Activated CD4-positive, alpha-beta memory T cell treated with anti-CD3 and anti-CD28 coated beads for 36 hours (primary cell): ENCODE data around the gene SERPINA5. TPM values are rescaled to one million over a fixed set of nuclear protein-coding genes. Genes with fewer than 3 reads are reported as not detected.

Source experiments
- CTCF ChIA-PET: fragments of 350-600 bp; sonication (Branson Sonifier 250); formaldehyde crosslinking; loops from one replicate; lab custom pipeline; 2021; ENCODE audit warnings: antibody characterized with exemption, inconsistent platforms; lab: Charles Lee
- POLR2A ChIA-PET: fragments of 350-600 bp; sonication (Branson Sonifier 250); formaldehyde crosslinking; loops from one replicate; lab custom pipeline; 2021; ENCODE audit warnings: antibody characterized with exemption; lab: Charles Lee
- DNase-seq: peaks from one replicate; pipeline ENCODE4 v3.0.0-alpha.2; 2020
- H3K27ac Mint-ChIP-seq: one replicate; pipeline ENCODE4 v1.8.0; 2021; ENCODE audit warnings: mixed read lengths
- H3K27me3 Mint-ChIP-seq: one replicate; pipeline ENCODE4 v1.8.0; 2021; ENCODE audit warnings: mixed read lengths
- H3K36me3 Mint-ChIP-seq: one replicate; pipeline ENCODE4 v1.8.0; 2021; ENCODE audit warnings: mixed read lengths
- H3K4me1 Mint-ChIP-seq: one replicate; pipeline ENCODE4 v1.8.0; 2021; ENCODE audit warnings: low read depth, mixed read lengths
- H3K4me3 Mint-ChIP-seq: one replicate; pipeline ENCODE4 v1.8.0; 2021; ENCODE audit warnings: mild to moderate bottlenecking, mixed read lengths
- H3K9me3 Mint-ChIP-seq: one replicate; pipeline ENCODE4 v1.8.0; 2021; ENCODE audit warnings: mixed read lengths
- intact Hi-C: fragments of 100-400 bp; cut with micrococcal nuclease; formaldehyde crosslinking; loops from one replicate; pipeline ENCODE4 v1.15.1; 2023
- total RNA-seq, 2 experiments: library from RNA; stranded (reverse); gene quantifications; one replicate each; pipeline ENCODE4 v1.2.3, GENCODE V29; 2021

Gene SERPINA5
- total RNA-seq, 2 experiments from 2014 or later, result not detected

DNA sequence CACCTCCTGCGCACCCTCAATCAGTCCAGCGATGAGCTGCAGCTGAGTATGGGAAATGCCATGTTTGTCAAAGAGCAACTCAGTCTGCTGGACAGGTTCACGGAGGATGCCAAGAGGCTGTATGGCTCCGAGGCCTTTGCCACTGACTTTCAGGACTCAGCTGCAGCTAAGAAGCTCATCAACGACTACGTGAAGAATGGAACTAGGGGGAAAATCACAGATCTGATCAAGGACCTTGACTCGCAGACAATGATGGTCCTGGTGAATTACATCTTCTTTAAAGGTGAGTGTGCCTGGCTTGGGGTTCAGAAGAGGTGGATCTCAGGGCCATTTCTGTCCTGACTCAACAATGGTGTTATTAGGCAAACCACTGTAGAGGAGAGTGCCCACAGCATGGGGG, 33.6 kb downstream of the SERPINA5 start:
- DNase-seq, result no peak
- intact Hi-C loops, result no loop called here
- Mint-ChIP-seq H3K4me3 (no peak overlapping the region), H3K36me3 (no peaks in the 10 kb centered on the region), H3K9me3 (peaks cover 22% of the 10 kb centered on the region), H3K27ac (no peak overlapping the region), H3K27me3 (no peaks in the 10 kb centered on the region), H3K4me1 (no peaks in the 10 kb centered on the region)
- ChIA-PET POLR2A (no interaction called here), CTCF (no interaction called here)

DNA sequence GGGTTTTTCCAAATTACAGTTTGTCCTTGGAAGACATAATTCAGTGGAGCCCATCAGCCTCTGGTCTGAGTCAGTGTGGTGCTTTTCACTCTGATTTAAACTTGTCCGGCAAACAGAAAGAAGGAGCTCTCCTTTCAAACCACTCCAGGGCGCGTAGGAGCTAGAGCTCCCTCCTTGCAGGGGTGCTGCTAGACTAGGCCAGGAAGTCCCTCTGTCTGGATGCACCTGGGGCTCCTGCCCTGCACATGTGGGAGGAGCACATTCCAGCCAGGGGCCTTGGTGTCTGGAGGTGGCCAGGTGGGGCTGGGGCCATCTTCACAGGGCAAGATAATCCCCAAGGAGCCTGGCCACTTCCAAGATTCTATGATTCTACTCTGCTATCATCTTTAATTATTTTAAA, 34.0 kb downstream of the SERPINA5 start:
- POLR2A ChIA-PET, result no interaction called here
- H3K4me1 Mint-ChIP-seq, result no peaks in the 10 kb centered on the region
- H3K4me3 Mint-ChIP-seq, result no peak overlapping the region
- peaks cover 22% of the 10 kb centered on the region for H3K9me3 Mint-ChIP-seq
- intact Hi-C loops, result no loop called here
- DNase-seq, result no peak
- no peak overlapping the region for H3K27ac Mint-ChIP-seq
- no peaks in the 10 kb centered on the region for H3K36me3 Mint-ChIP-seq
- H3K27me3 Mint-ChIP-seq, result no peaks in the 10 kb centered on the region
- CTCF ChIA-PET, result no interaction called here

DNA sequence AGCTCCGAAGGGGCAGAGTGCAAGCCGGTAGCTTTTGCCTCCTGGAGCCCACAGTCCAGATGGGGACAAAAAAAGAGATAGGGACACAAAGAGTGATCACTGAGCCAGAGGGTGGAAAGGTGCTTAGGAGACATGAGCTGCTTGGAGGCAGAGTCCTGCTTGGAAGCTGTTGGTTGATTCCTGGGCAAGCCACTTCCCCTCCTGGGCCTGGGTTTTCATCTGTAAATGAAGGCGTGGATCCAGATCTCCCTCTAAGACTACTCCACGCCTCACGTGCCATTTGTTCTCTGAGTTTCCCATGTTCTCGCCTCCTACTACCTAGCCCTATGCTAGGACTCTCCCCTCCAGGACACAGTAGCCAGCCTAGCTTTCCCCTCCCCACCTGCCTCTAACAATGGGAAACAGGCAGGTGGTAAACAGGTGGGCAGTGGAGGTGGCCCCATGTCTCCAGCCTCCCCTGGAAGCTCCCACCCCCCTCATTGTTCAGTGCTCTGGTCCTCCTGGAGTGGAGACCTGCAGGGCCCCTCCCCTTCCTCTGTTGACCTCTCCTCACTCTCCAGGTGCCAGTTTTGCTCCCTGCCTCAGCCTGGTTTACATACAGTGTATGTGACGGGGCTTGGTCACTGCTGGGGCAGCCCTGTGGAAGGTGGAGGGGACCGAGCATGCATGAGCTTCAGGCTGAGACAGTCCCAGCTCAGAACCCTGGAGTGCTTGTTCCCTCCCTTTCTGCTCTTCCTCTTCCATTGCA, 34.8 kb downstream of the SERPINA5 start:
- Mint-ChIP-seq H3K4me1 (no peaks in the 10 kb centered on the region), H3K27ac (no peak overlapping the region), H3K27me3 (no peaks in the 10 kb centered on the region), H3K36me3 (no peaks in the 10 kb centered on the region), H3K4me3 (no peak overlapping the region), H3K9me3 (peaks cover 22% of the 10 kb centered on the region)
- intact Hi-C loops, result no loop called here
- POLR2A ChIA-PET, result no interaction called here
- no peak for DNase-seq
- CTCF ChIA-PET, result no interaction called here

DNA sequence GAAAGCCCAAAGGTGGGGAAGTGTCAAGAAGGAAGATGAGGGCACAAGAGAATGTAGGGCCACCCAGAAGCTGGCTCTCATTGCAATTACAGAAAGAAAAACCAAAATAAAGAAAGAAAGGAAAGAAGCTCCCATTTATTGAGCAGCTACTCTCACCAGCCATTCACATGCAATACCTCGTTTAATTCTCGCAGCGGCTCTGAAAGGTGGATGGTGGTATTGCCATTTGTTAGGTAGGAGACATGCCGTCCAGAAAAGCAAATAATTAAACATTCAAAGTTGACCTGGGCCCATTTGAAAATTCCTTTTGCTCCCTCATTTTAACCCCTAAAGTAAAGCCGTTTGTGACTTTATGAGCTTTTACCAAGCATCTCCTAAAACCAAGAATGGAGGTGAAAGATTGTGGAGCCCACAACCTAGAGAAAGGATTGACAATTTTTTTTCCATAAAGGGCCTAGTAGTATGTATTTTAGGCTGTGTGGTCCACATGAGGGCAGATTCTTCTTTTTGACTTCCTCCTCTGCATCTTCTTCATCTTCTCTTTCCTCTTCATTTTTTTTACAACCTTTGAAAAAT, 36.2 kb downstream of the SERPINA5 start:
- Mint-ChIP-seq H3K27ac (no peak overlapping the region), H3K9me3 (peaks cover 22% of the 10 kb centered on the region), H3K36me3 (no peaks in the 10 kb centered on the region), H3K4me1 (no peaks in the 10 kb centered on the region), H3K4me3 (no peak overlapping the region), H3K27me3 (peaks cover 2% of the 10 kb centered on the region)
- intact Hi-C loops, result no loop called here
- CTCF ChIA-PET, result interaction anchor here (0.7 kb wide), 1 partner anchor 74 kb away, joined by 3 read pairs; no protein-coding TSS in a partner anchor
- no peak for DNase-seq
- POLR2A ChIA-PET, result no interaction called here

DNA sequence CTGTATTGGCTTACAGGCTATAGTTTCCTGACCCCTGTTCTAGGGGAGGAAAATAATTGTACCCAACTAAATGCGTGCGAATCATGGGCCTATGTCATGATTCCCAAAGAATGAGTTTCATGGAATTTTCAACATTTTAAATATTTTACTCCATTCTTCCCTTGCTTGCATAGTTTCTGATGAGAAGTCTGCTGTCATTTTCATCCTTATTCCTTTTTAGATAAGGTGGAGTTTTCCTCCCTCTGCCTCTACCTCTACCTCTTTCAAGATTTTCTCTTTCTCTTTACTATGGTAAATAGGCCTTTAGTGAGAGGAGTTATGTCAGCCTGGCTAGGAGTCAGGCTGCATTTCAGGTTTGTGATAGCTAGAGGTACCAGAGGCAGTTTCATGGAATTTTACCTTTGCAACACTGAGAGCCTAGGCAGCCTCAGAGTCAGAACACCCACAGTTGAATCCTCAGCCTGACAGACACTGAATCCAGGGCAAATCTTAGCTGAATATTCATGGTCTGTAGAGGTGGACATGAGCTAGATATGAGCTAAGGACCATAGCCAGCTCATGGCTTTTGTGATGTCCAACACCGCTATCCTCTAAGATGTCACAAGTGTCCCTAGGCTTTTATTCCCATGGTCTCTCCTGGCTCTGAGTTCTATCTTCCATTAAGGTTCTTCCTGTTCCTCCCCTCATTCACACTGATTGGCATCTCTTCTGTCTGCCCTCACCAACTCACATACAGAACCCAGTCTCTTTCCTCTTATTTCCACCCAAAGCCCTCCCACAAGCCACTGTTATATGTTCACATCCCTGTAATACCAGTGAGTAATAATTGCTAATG, 37.0 kb downstream of the SERPINA5 start:
- no peaks in the 10 kb centered on the region for H3K36me3 Mint-ChIP-seq
- H3K4me3 Mint-ChIP-seq, result no peak overlapping the region
- no peak for DNase-seq
- ChIA-PET POLR2A (no interaction called here), CTCF (no interaction called here)
- peaks cover 2% of the 10 kb centered on the region for H3K27me3 Mint-ChIP-seq
- no peaks in the 10 kb centered on the region for H3K4me1 Mint-ChIP-seq
- H3K9me3 Mint-ChIP-seq, result peaks cover 22% of the 10 kb centered on the region
- intact Hi-C loops, result no loop called here
- H3K27ac Mint-ChIP-seq, result no peak overlapping the region

DNA sequence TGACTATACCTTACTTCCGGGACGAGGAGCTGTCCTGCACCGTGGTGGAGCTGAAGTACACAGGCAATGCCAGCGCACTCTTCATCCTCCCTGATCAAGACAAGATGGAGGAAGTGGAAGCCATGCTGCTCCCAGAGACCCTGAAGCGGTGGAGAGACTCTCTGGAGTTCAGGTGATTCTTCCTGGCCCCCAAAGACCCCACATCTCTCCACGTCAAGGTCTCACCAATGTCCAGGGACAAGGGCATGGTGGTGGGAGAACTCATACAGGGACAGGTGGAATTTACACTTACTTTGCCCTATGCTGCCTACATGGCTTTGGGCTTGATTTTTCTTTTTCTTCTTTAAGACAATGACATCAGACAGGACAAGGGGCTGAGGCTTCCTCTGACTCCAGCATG, 38.1 kb downstream of the SERPINA5 start:
- POLR2A ChIA-PET, result no interaction called here
- Mint-ChIP-seq H3K27me3 (peaks cover 2% of the 10 kb centered on the region), H3K4me3 (no peak overlapping the region), H3K9me3 (peaks cover 22% of the 10 kb centered on the region), H3K27ac (no peak overlapping the region), H3K4me1 (no peaks in the 10 kb centered on the region), H3K36me3 (no peaks in the 10 kb centered on the region)
- CTCF ChIA-PET, result no interaction called here
- DNase-seq, result no peak
- intact Hi-C loops, result no loop called here

DNA sequence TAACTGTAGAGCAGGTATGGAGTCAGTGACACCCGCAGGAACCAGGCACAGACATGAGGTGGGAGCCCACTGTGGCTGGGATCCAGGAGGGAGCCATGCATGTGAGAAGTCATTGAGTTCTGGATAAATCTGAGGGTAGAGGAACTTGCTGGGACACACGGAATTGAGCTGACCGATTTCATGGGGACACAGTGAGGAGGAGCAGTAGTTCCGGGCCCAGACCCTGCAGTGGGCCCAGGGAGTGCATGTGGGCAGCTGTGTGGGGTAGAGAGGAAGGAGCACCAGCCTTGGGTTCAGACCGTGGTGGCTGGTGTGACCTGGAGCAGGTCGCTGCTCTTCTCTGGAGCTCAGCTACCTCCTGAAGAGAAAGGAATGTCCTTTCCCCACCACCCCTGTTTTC, 39.4 kb downstream of the SERPINA5 start:
- no peak overlapping the region for H3K27ac Mint-ChIP-seq
- H3K27me3 Mint-ChIP-seq, result peaks cover 2% of the 10 kb centered on the region
- no peaks in the 10 kb centered on the region for H3K36me3 Mint-ChIP-seq
- peaks cover 22% of the 10 kb centered on the region for H3K9me3 Mint-ChIP-seq
- no peaks in the 10 kb centered on the region for H3K4me1 Mint-ChIP-seq
- ChIA-PET POLR2A (no interaction called here), CTCF (no interaction called here)
- no peak overlapping the region for H3K4me3 Mint-ChIP-seq
- intact Hi-C loops, result no loop called here
- DNase-seq, result no peak

DNA sequence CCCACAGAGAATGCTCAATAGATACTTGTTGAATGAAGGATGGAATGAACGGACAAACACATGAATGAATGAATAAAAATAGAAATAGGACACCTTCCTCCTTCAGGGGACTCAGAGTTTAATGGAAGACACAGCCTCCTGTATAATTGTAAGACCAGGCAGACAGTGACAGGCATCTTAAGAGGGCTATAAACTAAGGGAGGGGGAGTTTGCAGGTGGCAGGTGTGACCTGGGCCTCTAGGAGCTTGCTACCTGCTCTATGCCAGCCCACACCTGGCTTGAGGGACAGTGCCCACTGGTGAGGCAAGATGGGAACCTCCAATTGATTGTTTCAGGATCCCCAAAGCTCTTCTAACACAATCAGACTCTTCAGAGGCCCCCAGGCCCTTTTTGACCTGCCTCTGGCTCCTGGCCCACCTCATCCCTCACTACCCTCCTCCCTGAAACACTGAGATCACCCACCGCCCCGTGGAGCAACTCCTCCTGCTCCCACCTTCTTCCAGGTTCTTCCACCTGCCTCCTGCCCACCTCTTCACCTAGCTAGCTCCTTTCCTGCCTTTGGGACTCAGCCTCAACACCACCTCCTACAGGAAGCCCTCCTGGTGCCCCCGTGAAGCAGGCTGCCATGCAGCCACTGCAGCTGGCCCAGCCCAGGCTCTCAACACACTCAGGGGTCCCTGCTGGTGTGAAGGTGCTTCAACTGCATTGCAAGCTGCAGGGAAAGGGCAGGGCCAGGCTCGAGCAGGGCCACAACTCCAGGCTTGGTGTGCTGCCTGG, 40.3 kb downstream of the SERPINA5 start:
- CTCF ChIA-PET, result no interaction called here
- H3K36me3 Mint-ChIP-seq, result no peaks in the 10 kb centered on the region
- DNase-seq, result no peak
- H3K4me1 Mint-ChIP-seq, result no peaks in the 10 kb centered on the region
- H3K4me3 Mint-ChIP-seq, result no peak overlapping the region
- H3K27ac Mint-ChIP-seq, result no peak overlapping the region
- intact Hi-C loops, result no loop called here
- H3K9me3 Mint-ChIP-seq, result peaks cover 22% of the 10 kb centered on the region
- POLR2A ChIA-PET, result no interaction called here
- peaks cover 2% of the 10 kb centered on the region for H3K27me3 Mint-ChIP-seq

DNA sequence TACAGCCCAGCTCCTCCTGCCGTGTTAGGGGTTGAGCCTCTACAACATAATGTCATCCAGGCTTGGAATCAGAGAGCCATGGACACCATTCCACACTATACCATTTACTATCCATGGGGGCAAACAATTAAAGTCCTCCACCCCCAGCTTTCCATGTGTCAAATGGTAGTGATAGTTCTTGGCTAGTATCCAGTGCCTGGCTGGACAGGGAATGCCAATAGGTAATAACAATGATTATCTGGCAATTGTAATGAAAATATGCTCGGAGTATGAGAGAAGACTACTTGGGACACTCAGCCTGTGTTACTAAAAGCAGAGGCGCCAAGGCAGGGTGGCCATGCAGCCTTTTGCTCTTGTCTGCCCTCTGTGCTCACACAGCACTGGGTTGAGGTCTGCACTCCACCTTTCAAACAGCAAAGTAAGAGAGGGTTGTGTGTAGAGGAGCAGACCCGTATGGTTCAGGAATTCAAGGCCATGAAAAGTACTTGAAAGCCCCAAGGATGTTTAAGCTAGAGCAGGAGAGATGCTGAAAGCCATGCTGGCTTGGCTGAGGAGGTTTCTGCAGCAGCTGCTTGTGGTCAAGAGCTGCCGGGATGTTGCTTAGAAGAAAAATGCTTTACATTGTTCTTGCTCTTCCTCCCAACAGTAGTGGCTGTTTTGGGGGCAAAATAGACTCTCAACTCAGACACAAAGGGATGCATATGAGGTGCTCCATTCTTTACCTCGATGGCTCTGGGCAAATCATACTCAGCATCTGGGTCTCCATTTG, 41.6 kb downstream of the SERPINA5 start:
- DNase-seq, result no peak
- Mint-ChIP-seq H3K9me3 (peaks cover 13% of the 10 kb centered on the region), H3K36me3 (no peaks in the 10 kb centered on the region), H3K4me3 (no peak overlapping the region), H3K27me3 (peaks cover 7% of the 10 kb centered on the region), H3K4me1 (no peaks in the 10 kb centered on the region), H3K27ac (no peak overlapping the region)
- ChIA-PET POLR2A (interaction anchor here (0.5 kb wide), 1 partner anchor 65 kb away, joined by 3 read pairs; no protein-coding TSS in a partner anchor), CTCF (no interaction called here)
- intact Hi-C loops, result no loop called here

DNA sequence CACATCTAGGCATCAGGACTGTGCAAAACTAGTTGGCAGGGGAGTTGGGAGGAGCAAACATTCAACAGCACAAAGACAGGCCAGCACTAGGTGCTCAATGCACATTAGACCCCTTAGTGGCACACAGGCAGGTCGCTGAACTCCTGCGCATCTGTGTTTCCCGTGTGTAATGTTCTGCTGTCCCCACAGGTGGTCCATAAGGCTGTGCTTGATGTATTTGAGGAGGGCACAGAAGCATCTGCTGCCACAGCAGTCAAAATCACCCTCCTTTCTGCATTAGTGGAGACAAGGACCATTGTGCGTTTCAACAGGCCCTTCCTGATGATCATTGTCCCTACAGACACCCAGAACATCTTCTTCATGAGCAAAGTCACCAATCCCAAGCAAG, 42.2 kb downstream of the SERPINA5 start:
- H3K4me1 Mint-ChIP-seq, result no peaks in the 10 kb centered on the region
- ChIA-PET POLR2A (interaction anchor here (0.5 kb wide), 1 partner anchor 65 kb away, joined by 3 read pairs; no protein-coding TSS in a partner anchor), CTCF (no interaction called here)
- H3K36me3 Mint-ChIP-seq, result no peaks in the 10 kb centered on the region
- peaks cover 7% of the 10 kb centered on the region for H3K27me3 Mint-ChIP-seq
- no peak for DNase-seq
- peaks cover 7% of the 10 kb centered on the region for H3K9me3 Mint-ChIP-seq
- H3K27ac Mint-ChIP-seq, result no peak overlapping the region
- intact Hi-C loops, result no loop called here
- H3K4me3 Mint-ChIP-seq, result no peak overlapping the region

DNA sequence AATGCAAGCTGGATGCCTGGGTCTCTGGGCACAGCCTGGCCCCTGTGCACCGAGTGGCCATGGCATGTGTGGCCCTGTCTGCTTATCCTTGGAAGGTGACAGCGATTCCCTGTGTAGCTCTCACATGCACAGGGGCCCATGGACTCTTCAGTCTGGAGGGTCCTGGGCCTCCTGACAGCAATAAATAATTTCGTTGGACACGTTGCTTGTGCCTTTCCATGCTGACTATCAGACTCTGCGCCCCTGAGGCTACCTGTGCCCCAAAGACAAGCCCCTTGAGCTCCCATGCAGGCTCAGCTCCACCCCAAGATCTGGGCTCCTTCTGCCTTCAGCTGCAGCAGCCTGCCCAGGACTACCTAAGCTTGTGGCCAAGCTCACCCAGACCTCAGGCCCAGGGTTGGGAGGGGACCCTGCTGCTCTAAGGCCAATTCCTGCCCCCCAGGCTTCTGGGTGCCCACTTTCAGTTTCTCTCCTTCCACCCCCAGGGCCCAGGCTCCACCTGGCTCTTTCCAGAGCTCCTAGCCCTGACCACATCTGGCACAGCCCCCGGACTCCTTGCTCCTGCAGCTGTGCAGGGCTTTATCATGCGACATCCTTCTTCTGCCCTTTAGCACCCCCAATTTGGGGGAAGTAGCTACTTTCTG, 42.8 kb downstream of the SERPINA5 start:
- ChIA-PET POLR2A (no interaction called here), CTCF (no interaction called here)
- no peaks in the 10 kb centered on the region for H3K36me3 Mint-ChIP-seq
- H3K27ac Mint-ChIP-seq, result no peak overlapping the region
- H3K4me3 Mint-ChIP-seq, result no peak overlapping the region
- DNase-seq, result no peak
- no peaks in the 10 kb centered on the region for H3K4me1 Mint-ChIP-seq
- peaks cover 7% of the 10 kb centered on the region for H3K27me3 Mint-ChIP-seq
- H3K9me3 Mint-ChIP-seq, result peaks cover 2% of the 10 kb centered on the region
- intact Hi-C loops, result no loop called here
